K562 (cell line): ENCODE results near the gene KRTAP2-1. TPM values are rescaled to one million over a fixed set of nuclear protein-coding genes. Genes with fewer than 3 reads are reported as not detected.

Experiments
- ATAC-seq: fragments of 200-7000 bp; cut with Tn5 transposase; 3 replicates; pipeline ENCODE4 v1.9.1; 2020; ENCODE audit warnings: moderate library complexity
- BruUV-seq: library from RNA; stranded (reverse); fragments of 400-500 nt; replicated peaks from 2 replicates; lab custom pipeline; 2021; lab: Mats Ljungman, UMichigan
- CTCF ChIA-PET: fragments of 300-600 bp; formaldehyde crosslinking; extraction: SDS; loops from one replicate; lab custom pipeline; 2021; ENCODE audit warnings: low intra/inter-chr PET ratio; lab: Yijun Ruan, JAX
- POLR2A ChIA-PET: fragments of 300-600, 350-650 bp; sonication (Branson Sonifier 250); formaldehyde crosslinking; extraction: SDS; loops from one replicate; lab custom pipeline; 2021; ENCODE audit warnings: antibody characterized with exemption, inconsistent platforms; lab: Yijun Ruan, JAX
- DNase-seq, 4 experiments: peaks; one replicate each; pipeline versions ENCODE4 v3.0.0 to v3.0.0-alpha.2; 2011 to 2018; ENCODE audit warnings: low spot score in 3 of 4, mixed read lengths in 3 of 4; ENCODE audit errors: extremely low read depth in 1 of 4
- FAIRE-seq: peaks from 2 replicates; lab custom pipeline; 2011; peaks lifted over from hg19 to GRCh38; lab: Jason Lieb, UNC
- H2AFZ ChIP-seq: 2 replicates; pipeline ENCODE4 v1.6.0; 2011; ENCODE audit warnings: low read depth, low read length, control low read depth, inconsistent platforms
- H3K27ac ChIP-seq: fragments of 200-600 bp; 3 replicates; pipeline ENCODE4 v1.8.0; 2011; ENCODE audit warnings: low read depth, mild to moderate bottlenecking, control low read depth, inconsistent platforms, low read length, moderate library complexity, mixed read lengths; ENCODE audit errors: extremely low read depth
- H3K27me3 ChIP-seq, 2 experiments: fragments of 300-600 bp in 1 of 2; 2 replicates in 1 of 2; 3 replicates in 1 of 2; pipeline versions ENCODE4 v1.6.0 to v1.8.0; 2011; ENCODE audit warnings: inconsistent platforms in 2 of 2, low read length in 2 of 2, mild to moderate bottlenecking in 1 of 2, mixed read lengths in 1 of 2, moderate library complexity in 1 of 2; ENCODE audit not compliant: control insufficient read depth in 2 of 2, insufficient read depth in 2 of 2
- H3K36me3 ChIP-seq: fragments of 300-600 bp; 3 replicates; pipeline ENCODE4 v1.8.0; 2011; ENCODE audit warnings: mild to moderate bottlenecking, low read length, inconsistent platforms; ENCODE audit not compliant: control insufficient read depth, insufficient read depth
- H3K4me1 ChIP-seq, 2 experiments: fragments of 200-600 bp in 1 of 2; replicated peaks in 1 of 2; 2 replicates in 1 of 2; 3 replicates in 1 of 2; pipeline versions ENCODE4 v1.5.1 to v1.8.0; 2011; ENCODE audit warnings: inconsistent platforms in 2 of 2, low read length in 2 of 2, mild to moderate bottlenecking in 1 of 2, mixed read lengths in 1 of 2, moderate library complexity in 1 of 2; ENCODE audit not compliant: control insufficient read depth in 2 of 2, insufficient read depth in 2 of 2
- H3K4me2 ChIP-seq: 2 replicates; pipeline ENCODE4 v1.6.1; 2011; ENCODE audit warnings: low read length, control low read depth, inconsistent platforms, mixed read lengths; ENCODE audit not compliant: insufficient read depth
- H3K4me3 ChIP-seq: fragments of 200-600 bp; sonication (generic), shearing (Covaris generic); 2 replicates; pipeline ENCODE4 v1.5.1; 2016; ENCODE audit warnings: control low read depth, inconsistent platforms
- H3K79me2 ChIP-seq: fragments of 200-600 bp; 3 replicates; pipeline ENCODE4 v1.8.0; 2011; ENCODE audit warnings: low read length, inconsistent platforms; ENCODE audit not compliant: control insufficient read depth, insufficient read depth
- H3K9ac ChIP-seq, 2 experiments: 2 replicates each; pipeline versions ENCODE4 v1.6.0 to v1.6.1; 2011; ENCODE audit warnings: low read depth in 2 of 2, low read length in 2 of 2, control low read depth in 1 of 2, inconsistent platforms in 1 of 2, mild to moderate bottlenecking in 1 of 2, mixed read lengths in 1 of 2; ENCODE audit not compliant: insufficient read depth in 1 of 2
- H3K9me1 ChIP-seq: one replicate; pipeline ENCODE4 v1.6.0; 2011; ENCODE audit warnings: inconsistent platforms, mild to moderate bottlenecking, low read length, moderate library complexity; ENCODE audit not compliant: control insufficient read depth, insufficient read depth
- H3K9me3 ChIP-seq: replicated peaks from 2 replicates; pipeline ENCODE4 v1.5.1; 2011; ENCODE audit warnings: low read depth, low read length, inconsistent platforms; ENCODE audit not compliant: control insufficient read depth, insufficient read depth
- H4K20me1 ChIP-seq: replicated peaks from 2 replicates; pipeline ENCODE4 v1.6.1; 2011; ENCODE audit warnings: low read length, inconsistent platforms, mixed read lengths; ENCODE audit not compliant: control insufficient read depth, insufficient read depth
- CBX3 ChIP-seq, 2 experiments: IDR thresholded peaks; 1 replicate in 1 of 2; 2 replicates in 1 of 2; pipeline ENCODE4 v1.6.1; 2012; ENCODE audit warnings: inconsistent platforms in 2 of 2, low read length in 2 of 2, borderline replicate concordance in 1 of 2, control low read depth in 1 of 2
- ELF4 ChIP-seq: fragments of 450-650 bp; formaldehyde crosslinking; IDR thresholded peaks from 2 replicates; pipeline ENCODE4 v1.4.0; 2022; ENCODE audit warnings: missing genetic modification characterization
- FIP1L1 ChIP-seq: fragments of 200-400 bp; formaldehyde crosslinking; IDR thresholded peaks from 2 replicates; pipeline ENCODE4 v1.6.1; 2018; ENCODE audit warnings: mild to moderate bottlenecking, low read depth, low read length; ENCODE audit not compliant: poor library complexity, severe bottlenecking
- FOS ChIP-seq: IDR thresholded peaks from 3 replicates; pipeline ENCODE4 v1.6.1; 2011; ENCODE audit not compliant: insufficient read length; ENCODE audit errors: extremely low read depth
- FOXP1 ChIP-seq: sonication (generic); formaldehyde crosslinking; IDR thresholded peaks from 2 replicates; pipeline ENCODE4 v1.8.0; 2022; ENCODE audit warnings: mild to moderate bottlenecking, missing genetic modification reagents
- MYBL2 ChIP-seq, 2 experiments: fragments of 450-650 bp in 1 of 2; sonication (generic) in 1 of 2; formaldehyde crosslinking in 1 of 2; IDR thresholded peaks; 2 replicates each; pipeline versions ENCODE4 v1.6.1 to v1.8.1; 2017 to 2022; ENCODE audit warnings: borderline replicate concordance in 1 of 2, inconsistent platforms in 1 of 2, low read depth in 1 of 2, mild to moderate bottlenecking in 1 of 2, missing genetic modification reagents in 1 of 2, moderate library complexity in 1 of 2
- NCOA1 ChIP-seq: fragments of 450-650 bp; IDR thresholded peaks from 2 replicates; pipeline ENCODE4 v1.6.1; 2016; ENCODE audit warnings: low read depth
- NFIC ChIP-seq: fragments of 450-650 bp; IDR thresholded peaks from 2 replicates; pipeline ENCODE4 v1.6.1; 2017; ENCODE audit warnings: mild to moderate bottlenecking, inconsistent platforms
- NR2C2 ChIP-seq, 2 experiments: fragments of 200-800 bp in 1 of 2; sonication (Bioruptor generic) in 1 of 2; sonication (generic) in 1 of 2; formaldehyde crosslinking in 1 of 2; IDR thresholded peaks; 2 replicates each; pipeline versions ENCODE4 v1.6.1 to v1.8.0; 2016 to 2022; ENCODE audit warnings: mild to moderate bottlenecking in 1 of 2, missing compliant biosample characterization in 1 of 2, missing genetic modification characterization in 1 of 2, missing genetic modification reagents in 1 of 2
- POLR2AphosphoS5 ChIP-seq: IDR thresholded peaks from 2 replicates; pipeline ENCODE4 v1.6.1; 2011; ENCODE audit warnings: mild to moderate bottlenecking, low read depth, low read length, moderate library complexity; ENCODE audit not compliant: control insufficient read depth, insufficient read depth
- RNF2 ChIP-seq: sonication (generic); IDR thresholded peaks from 2 replicates; pipeline ENCODE4 v1.6.1; 2016
- SNAPC5 ChIP-seq: fragments of 250-450 bp; sonication (Bioruptor Pico); IDR thresholded peaks from 2 replicates; pipeline ENCODE4 v1.8.0; 2021; ENCODE audit warnings: moderate library complexity, mild to moderate bottlenecking, inconsistent platforms
- ZNF239 ChIP-seq: fragments of 250-450 bp; sonication (Bioruptor Pico); IDR thresholded peaks from 2 replicates; pipeline ENCODE4 v1.4.0; 2020; ENCODE audit warnings: mild to moderate bottlenecking
- WGBS: fragments of 100-300 bp; shearing (Covaris generic); methylation state at CpG from one replicate; pipeline ENCODE4 v1.1.6; 2016; ENCODE audit warnings: low coverage, mixed read lengths; ENCODE audit not compliant: insufficient coverage; ENCODE audit errors: missing lambda C conversion rate; 5-methylcytosine and 5-hydroxymethylcytosine counted together
- in situ Hi-C: fragments of 300-500 bp; cut with MboI; formaldehyde crosslinking; loops from 4 replicates; pipeline ENCODE4 v1.15.0; 2018; ENCODE audit warnings: inconsistent platforms, mixed read lengths
- intact Hi-C: fragments of 100-400 bp; cut with micrococcal nuclease; formaldehyde crosslinking; loops from 2 replicates; pipeline ENCODE4 v1.14.2; 2022
- polyA plus RNA-seq, 8 experiments: library from polyadenylated mRNA; depleted of rRNA in 4 of 8; stranded (reverse) in 5 of 8; unstranded in 3 of 8; fragments of >200 nt; fragmentation: Nextera tagmentation in 2 of 8; fragmentation: Illumina TruSeq in 1 of 8; extraction: Ambion mirVana in 2 of 8; extraction: Trizol in 1 of 8; gene quantifications; 2 replicates each; pipeline versions ENCODE4 v1.2.1 to v1.2.3, GENCODE V29; 2011 to 2014; ENCODE audit warnings: inconsistent platforms in 1 of 8, missing spikeins in 1 of 8
- total RNA-seq, 7 experiments: library from RNA; depleted of rRNA in 6 of 7; stranded (reverse); fragments of >200 nt in 6 of 7; fragmentation: Illumina TruSeq in 2 of 7; extraction: Trizol in 2 of 7; gene quantifications; 2 replicates each; pipeline versions ENCODE4 v1.2.1 to v1.2.3, GENCODE V29; 2011 to 2021; ENCODE audit warnings: low replicate concordance in 1 of 7
- TF ChIP-seq, protein P1 (sequence below): fragments of 250-450 bp; sonication (Bioruptor Pico); IDR thresholded peaks from 2 replicates; pipeline ENCODE4 v1.4.0; 2020
- TF ChIP-seq, protein P2 (sequence below): fragments of 250-450 bp; sonication (Bioruptor Pico); IDR thresholded peaks from 2 replicates; pipeline ENCODE4 v1.5.0; 2021

KRTAP2-1 gene
- total and polyA plus RNA-seq, 9 of the 15 experiments (the other 6 are each of a cell fraction or from before 2014, with no cell fraction given), result not detected

GRCh38 chr17:41026715-41027471, 20.2 kb downstream of the KRTAP2-1 start, which contains the start of gene KRTAP1-5 (continued):
- TF ChIP-seq ELF4 (CRISPR knock-in tag), result no peak
- no peak for TF ChIP-seq FOXP1 (CRISPR knock-in tag)
- no peak for TF ChIP-seq RNF2
- TF ChIP-seq NCOA1, result no peak

- ATAC-seq (no peak), DNase-seq (no peak), FAIRE-seq (no peak)
- H3K4me2 ChIP-seq, result no peak overlapping the region
- no TSS peak for BruUV-seq
- H3K9me3 ChIP-seq, result no peaks in the 10 kb centered on the region
- no peak overlapping the region for H3K9ac ChIP-seq
- H3K4me3 ChIP-seq, result no peak overlapping the region
- ChIA-PET POLR2A (no interaction called here), CTCF (no interaction called here)
- H3K9me1 ChIP-seq, result no peaks in the 10 kb centered on the region
- no peaks in the 10 kb centered on the region for H4K20me1 ChIP-seq
- peaks cover 0 to 2% of the 10 kb centered on the region in 2 experiments; a peak in 1 of 5 replicates for H3K4me1 ChIP-seq
- in situ Hi-C loops, result no loop called here
- intact Hi-C loops, result no loop called here
- no peaks in the 10 kb centered on the region for H3K79me2 ChIP-seq
- H3K27ac ChIP-seq, result no peak overlapping the region
- H3K27me3 ChIP-seq, result peaks cover 0 to 10% of the 10 kb centered on the region in 2 experiments; a peak in 2 of 5 replicates
- no peak overlapping the region for H2AFZ ChIP-seq
- no peaks in the 10 kb centered on the region for H3K36me3 ChIP-seq
- 0% methylated on average over 3 of the region's 3 CpGs for WGBS
- TF ChIP-seq FIP1L1, result no peak
- no peak for TF ChIP-seq FOS
- TF ChIP-seq, protein P1, sequence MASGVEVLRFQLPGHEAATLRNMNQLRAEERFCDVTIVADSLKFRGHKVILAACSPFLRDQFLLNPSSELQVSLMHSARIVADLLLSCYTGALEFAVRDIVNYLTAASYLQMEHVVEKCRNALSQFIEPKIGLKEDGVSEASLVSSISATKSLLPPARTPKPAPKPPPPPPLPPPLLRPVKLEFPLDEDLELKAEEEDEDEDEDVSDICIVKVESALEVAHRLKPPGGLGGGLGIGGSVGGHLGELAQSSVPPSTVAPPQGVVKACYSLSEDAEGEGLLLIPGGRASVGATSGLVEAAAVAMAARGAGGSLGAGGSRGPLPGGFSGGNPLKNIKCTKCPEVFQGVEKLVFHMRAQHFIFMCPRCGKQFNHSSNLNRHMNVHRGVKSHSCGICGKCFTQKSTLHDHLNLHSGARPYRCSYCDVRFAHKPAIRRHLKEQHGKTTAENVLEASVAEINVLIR, result no peak
- no peak for TF ChIP-seq ZNF239
- TF ChIP-seq SNAPC5 (CRISPR knock-in tag), result no peak
- no peak for TF ChIP-seq MYBL2 (IDR thresholded peaks at IDR 0.05; ENCODE audit: low read depth)
- TF ChIP-seq MYBL2 (CRISPR knock-in tag; IDR thresholded peaks at IDR 0.05; ENCODE audit: borderline replicate concordance), result no peak
- no peak for TF ChIP-seq CBX3 (IDR thresholded peaks at IDR 0.05; ENCODE audit: borderline replicate concordance in 1 of 2, low read length in 2 of 2)
- no peak for TF ChIP-seq NFIC
- TF ChIP-seq POLR2AphosphoS5, result no peak
- no peak for TF ChIP-seq NR2C2 (CRISPR knock-in tag; IDR thresholded peaks at IDR 0.05)
- no peak for TF ChIP-seq NR2C2 (tag; IDR thresholded peaks at IDR 0.05)
- TF ChIP-seq, protein P2, sequence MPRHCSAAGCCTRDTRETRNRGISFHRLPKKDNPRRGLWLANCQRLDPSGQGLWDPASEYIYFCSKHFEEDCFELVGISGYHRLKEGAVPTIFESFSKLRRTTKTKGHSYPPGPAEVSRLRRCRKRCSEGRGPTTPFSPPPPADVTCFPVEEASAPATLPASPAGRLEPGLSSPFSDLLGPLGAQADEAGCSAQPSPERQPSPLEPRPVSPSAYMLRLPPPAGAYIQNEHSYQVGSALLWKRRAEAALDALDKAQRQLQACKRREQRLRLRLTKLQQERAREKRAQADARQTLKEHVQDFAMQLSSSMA (CRISPR knock-in tag), result no peak
Observed at GRCh38 chr17:41024697-41025096, 22.4 kb downstream of the KRTAP2-1 start.
